WERI-Rb-1 (cell line): ENCODE results near the gene ATXN1.

Source experiments
- DNase-seq: peaks from one replicate; pipeline ENCODE4 v3.0.0-alpha.2; 2020
- H3K27ac ChIP-seq: fragments of 250-450 bp; sonication (Bioruptor Pico); 2 replicates; pipeline ENCODE4 v1.5.1; 2020; ENCODE audit warnings: mild to moderate bottlenecking, moderate library complexity
- H3K27me3 ChIP-seq: fragments of 250-450 bp; sonication (Bioruptor Pico); 2 replicates; pipeline ENCODE4 v1.5.1; 2021; ENCODE audit warnings: mild to moderate bottlenecking, low read depth, moderate library complexity; ENCODE audit not compliant: insufficient read depth, severe bottlenecking
- H3K36me3 ChIP-seq: fragments of 250-450 bp; sonication (Bioruptor Pico); 2 replicates; pipeline ENCODE4 v1.5.1; 2020; ENCODE audit warnings: mild to moderate bottlenecking, moderate library complexity
- H3K4me3 ChIP-seq: 2 replicates; pipeline ENCODE4 v1.5.1; 2011; ENCODE audit warnings: low read depth, mild to moderate bottlenecking, control low read depth, low read length
- H3K9me3 ChIP-seq: fragments of 250-450 bp; sonication (Bioruptor Pico); 2 replicates; pipeline ENCODE4 v1.5.1; 2021; ENCODE audit warnings: mild to moderate bottlenecking, moderate library complexity; ENCODE audit not compliant: severe bottlenecking
- TF ChIP-seq, protein P1 (sequence below): IDR thresholded peaks from 2 replicates; pipeline ENCODE4 v1.5.1; 2011; ENCODE audit warnings: low read depth, mild to moderate bottlenecking, control low read depth, inconsistent platforms, low read length

The ATXN1 gene

DNA sequence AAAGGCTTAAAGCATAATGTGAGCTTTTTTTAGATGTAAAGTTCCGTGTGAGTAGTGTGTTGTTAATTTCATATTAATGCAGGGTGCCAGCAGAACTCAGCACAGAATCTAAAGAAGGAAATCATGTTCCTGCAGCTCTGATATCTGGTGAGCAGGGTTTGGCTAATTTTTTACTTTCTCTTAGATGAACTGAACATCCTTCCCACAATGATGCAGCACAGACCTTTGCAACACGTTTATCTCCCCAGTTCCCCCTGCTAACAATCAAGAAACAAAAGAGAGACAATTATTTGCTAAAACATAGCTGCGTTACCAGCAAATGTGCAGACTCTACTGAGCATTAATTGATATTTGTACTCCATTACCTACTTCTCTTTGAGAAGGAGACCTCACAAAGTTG, 39.1 kb upstream of the ATXN1 start:
- no peak for DNase-seq
- no peaks in the 10 kb centered on the region for H3K27me3 ChIP-seq
- no peak overlapping the region for H3K4me3 ChIP-seq
- TF ChIP-seq, protein P1, sequence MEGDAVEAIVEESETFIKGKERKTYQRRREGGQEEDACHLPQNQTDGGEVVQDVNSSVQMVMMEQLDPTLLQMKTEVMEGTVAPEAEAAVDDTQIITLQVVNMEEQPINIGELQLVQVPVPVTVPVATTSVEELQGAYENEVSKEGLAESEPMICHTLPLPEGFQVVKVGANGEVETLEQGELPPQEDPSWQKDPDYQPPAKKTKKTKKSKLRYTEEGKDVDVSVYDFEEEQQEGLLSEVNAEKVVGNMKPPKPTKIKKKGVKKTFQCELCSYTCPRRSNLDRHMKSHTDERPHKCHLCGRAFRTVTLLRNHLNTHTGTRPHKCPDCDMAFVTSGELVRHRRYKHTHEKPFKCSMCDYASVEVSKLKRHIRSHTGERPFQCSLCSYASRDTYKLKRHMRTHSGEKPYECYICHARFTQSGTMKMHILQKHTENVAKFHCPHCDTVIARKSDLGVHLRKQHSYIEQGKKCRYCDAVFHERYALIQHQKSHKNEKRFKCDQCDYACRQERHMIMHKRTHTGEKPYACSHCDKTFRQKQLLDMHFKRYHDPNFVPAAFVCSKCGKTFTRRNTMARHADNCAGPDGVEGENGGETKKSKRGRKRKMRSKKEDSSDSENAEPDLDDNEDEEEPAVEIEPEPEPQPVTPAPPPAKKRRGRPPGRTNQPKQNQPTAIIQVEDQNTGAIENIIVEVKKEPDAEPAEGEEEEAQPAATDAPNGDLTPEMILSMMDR, result no peak
- H3K9me3 ChIP-seq, result no peaks in the 10 kb centered on the region
- no peaks in the 10 kb centered on the region for H3K36me3 ChIP-seq
- H3K27ac ChIP-seq, result no peak overlapping the region

DNA sequence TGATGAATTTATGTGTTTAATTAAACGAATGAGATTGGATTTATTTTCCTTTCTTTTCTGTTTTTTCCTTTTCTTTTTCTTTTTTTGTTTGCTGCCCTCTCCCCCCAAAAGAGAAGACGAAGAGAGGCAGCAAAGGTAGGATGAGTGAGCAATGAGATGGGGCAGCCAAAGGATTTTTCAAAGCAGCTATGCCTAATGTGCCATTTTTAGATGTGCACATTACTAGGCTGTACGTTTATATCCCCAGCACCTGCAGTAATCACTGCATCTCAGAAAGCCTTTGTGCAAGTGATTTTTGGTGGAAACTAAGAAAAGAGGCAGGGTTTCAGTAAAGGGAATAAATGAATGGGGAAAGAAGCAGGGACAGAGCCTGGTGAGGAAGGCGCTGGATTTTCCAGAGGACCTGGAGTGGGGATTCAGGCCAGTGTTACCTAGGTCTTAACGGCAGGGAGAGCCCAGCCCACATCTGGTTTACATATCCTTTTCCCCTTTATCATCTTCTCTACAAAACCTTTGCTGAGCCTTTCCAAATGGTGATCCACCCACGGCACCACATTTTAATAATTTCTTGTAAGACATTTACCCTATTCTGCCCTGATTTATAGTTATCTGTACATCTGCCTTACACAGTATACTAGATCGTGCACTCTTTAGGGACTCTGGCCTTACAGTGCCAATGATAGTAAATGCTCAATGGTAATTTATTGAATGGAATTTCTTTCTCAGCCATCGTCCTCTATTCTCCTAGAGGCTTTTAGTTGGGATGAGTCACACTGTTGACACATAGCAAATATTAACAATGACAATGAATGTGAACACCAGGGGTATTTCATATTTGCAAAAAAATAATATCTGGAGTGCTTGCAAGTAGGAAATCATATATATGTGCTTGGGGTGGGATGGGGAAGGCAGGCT, 38.3 kb upstream of the ATXN1 start:
- DNase-seq, result no peak
- TF ChIP-seq, protein P1, result no peak
- Histone ChIP-seq H3K36me3 (no peaks in the 10 kb centered on the region), H3K9me3 (no peaks in the 10 kb centered on the region), H3K27ac (no peak overlapping the region), H3K4me3 (no peak overlapping the region), H3K27me3 (no peaks in the 10 kb centered on the region)

DNA sequence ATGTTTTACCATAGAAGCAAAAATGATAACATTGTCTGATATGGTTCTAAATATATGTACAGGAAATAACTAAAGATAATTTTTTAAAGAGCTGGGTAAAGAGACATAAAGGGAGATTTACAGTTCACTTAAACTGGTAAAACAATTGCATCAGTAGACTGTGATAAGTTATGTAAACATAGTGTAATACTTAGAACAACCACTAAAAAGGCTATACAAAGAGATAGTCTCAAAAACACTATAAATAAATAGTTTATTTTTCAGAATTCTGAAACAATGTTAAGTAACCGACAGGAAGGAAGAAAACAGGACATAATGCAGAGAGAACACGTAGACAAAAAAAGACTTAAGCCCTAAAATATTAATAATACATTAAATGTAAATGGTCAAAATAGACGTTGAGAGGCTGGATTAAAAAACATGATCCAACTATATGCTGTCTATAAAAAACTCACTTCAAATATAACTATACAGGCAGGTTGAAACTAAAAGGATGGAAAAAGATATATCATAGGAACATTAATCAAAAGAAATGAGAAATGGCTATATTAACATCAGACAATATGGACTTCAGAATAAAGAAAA, 32.7 kb upstream of the ATXN1 start:
- DNase-seq, result no peak
- H3K9me3 ChIP-seq, result no peaks in the 10 kb centered on the region
- TF ChIP-seq, protein P1, result no peak
- H3K27me3 ChIP-seq, result no peaks in the 10 kb centered on the region
- no peaks in the 10 kb centered on the region for H3K36me3 ChIP-seq
- H3K27ac ChIP-seq, result no peak overlapping the region
- H3K4me3 ChIP-seq, result no peak overlapping the region

DNA sequence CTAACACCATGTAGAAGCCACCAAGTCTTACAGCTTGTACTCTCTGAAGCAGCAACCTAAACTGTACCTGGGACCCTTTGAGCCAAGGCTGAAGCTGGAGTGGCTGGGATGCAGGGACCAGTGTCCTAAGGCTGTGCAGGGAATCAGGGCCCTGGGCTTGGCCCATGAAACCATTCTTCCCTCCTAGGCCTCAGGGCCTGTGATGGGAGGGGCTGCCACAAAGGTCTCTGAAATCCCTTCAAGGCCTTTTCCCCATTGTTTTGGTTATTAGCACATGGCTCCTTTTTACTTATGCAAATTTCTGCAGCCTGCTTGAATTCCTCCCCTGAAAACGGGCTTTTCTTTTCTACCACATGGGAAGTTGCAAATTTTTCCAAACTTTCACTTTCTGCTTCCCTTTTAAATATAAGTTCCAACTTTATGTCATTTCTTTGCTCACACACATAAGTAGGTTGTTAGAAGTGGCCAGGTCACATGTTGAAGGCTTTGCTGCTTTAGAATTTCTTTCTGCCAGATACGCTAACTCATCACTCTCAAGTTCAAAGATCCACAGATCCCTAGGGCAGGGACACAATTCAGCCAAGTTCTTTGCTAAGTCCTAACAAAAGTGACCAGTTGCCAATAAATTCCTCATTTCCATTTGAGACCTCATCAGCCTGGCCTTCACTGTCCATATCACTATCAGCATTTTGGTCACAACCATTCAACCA, 28.2 kb upstream of the ATXN1 start:
- Histone ChIP-seq H3K36me3 (no peaks in the 10 kb centered on the region), H3K9me3 (no peaks in the 10 kb centered on the region), H3K27me3 (no peaks in the 10 kb centered on the region), H3K4me3 (no peak overlapping the region), H3K27ac (no peak overlapping the region)
- DNase-seq, result no peak
- TF ChIP-seq, protein P1, result no peak

DNA sequence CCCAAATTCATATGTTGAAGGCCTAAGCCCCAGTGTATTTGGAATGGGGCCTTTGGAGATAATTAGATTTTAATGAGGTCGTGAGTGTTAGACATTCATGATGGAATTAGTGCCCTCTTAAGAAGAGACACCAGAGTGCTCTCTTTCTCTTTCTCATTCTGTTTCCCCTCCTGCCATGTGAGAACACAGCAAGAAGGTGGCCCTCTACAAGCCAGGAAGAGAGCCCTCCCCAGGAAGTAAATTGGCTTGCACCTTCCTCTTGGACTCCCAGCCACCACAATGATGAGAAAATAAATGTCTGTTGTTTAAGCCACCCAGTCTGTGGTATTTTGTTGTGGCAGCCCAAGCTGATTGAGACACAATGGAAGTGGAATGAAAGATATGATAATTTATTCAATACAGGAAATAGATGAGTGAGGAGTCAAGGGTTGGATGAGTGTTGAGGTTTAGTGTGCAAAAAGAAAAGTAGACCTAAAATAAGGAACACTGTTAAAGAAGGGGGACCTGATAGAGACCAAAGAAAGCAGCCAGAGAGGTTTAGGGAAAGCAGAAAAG, 25.9 kb upstream of the ATXN1 start:
- H3K27me3 ChIP-seq, result no peaks in the 10 kb centered on the region
- no peak overlapping the region for H3K4me3 ChIP-seq
- H3K36me3 ChIP-seq, result no peaks in the 10 kb centered on the region
- TF ChIP-seq, protein P1, result no peak
- H3K27ac ChIP-seq, result no peak overlapping the region
- DNase-seq, result no peak
- no peaks in the 10 kb centered on the region for H3K9me3 ChIP-seq
